ENCODE data around the gene ADAMTS12. TPM values are rescaled to one million over a fixed set of nuclear protein-coding genes. Genes with fewer than 3 reads are reported as not detected.

ADAMTS12 gene
- total RNA-seq, 3 donors from 2014 or later (not counting 1 experiment from before 2014, with no cell fraction given), result not detected

- TF ChIP-seq CTCF (IDR thresholded peaks at IDR 0.05), result no peak
- 80% methylated on average over 1 of the region's 1 CpG for WGBS (ENCODE audit: insufficient coverage)
- no peaks in the 10 kb centered on the region for H3K27me3 ChIP-seq (ENCODE audit: control insufficient read depth, insufficient read depth, low read length)
- no peak overlapping the region for H3K4me3 ChIP-seq (ENCODE audit: low read length)
- no peaks in the 10 kb centered on the region for H3K36me3 ChIP-seq (ENCODE audit: control insufficient read depth, insufficient read depth, low read length)
- H3K4me1 Mint-ChIP-seq, result no peaks in the 10 kb centered on the region
- no peak for ATAC-seq
- H3K4me3 Mint-ChIP-seq, result no peak overlapping the region
- H3K27ac ChIP-seq (ENCODE audit: low read length), result no peak overlapping the region
- DNase-seq, result no peak
- no peaks in the 10 kb centered on the region for H3K4me1 ChIP-seq (ENCODE audit: control insufficient read depth, insufficient read depth, low read length)
- H3K9me3 Mint-ChIP-seq, result peaks cover 3 to 7% of the 10 kb centered on the region in 2 donors
- no peak overlapping the region for H3K27ac Mint-ChIP-seq
- intact Hi-C loops (cut with micrococcal nuclease), result no loop called here
- peaks cover 0 to 6% of the 10 kb centered on the region in 2 donors for H3K27me3 Mint-ChIP-seq (ENCODE audit: low read depth in 2 of 2)
- H3K9me3 ChIP-seq (ENCODE audit: control insufficient read depth, insufficient read depth, low read length), result peaks cover 4% of the 10 kb centered on the region
- H3K36me3 Mint-ChIP-seq, result no peaks in the 10 kb centered on the region
Observed at GRCh38 chr5:33537240-33537639, 354.6 kb downstream of the ADAMTS12 start.

- Mint-ChIP-seq H3K9me3 (peaks cover 3 to 7% of the 10 kb centered on the region in 2 donors), H3K36me3 (no peaks in the 10 kb centered on the region), H3K27ac (no peak overlapping the region), H3K4me1 (no peaks in the 10 kb centered on the region), H3K4me3 (no peak overlapping the region), H3K27me3 (ENCODE audit: low read depth in 2 of 2) (peaks cover 0 to 6% of the 10 kb centered on the region in 2 donors)
- no peak for ATAC-seq
- intact Hi-C loops (cut with micrococcal nuclease), result no loop called here
- no peaks in the 10 kb centered on the region for H3K27me3 ChIP-seq (ENCODE audit: control insufficient read depth, insufficient read depth, low read length)
- H3K4me1 ChIP-seq (ENCODE audit: control insufficient read depth, insufficient read depth, low read length), result no peaks in the 10 kb centered on the region
- 83% methylated on average over 1 of the region's 1 CpG for WGBS (ENCODE audit: insufficient coverage)
- TF ChIP-seq CTCF (IDR thresholded peaks at IDR 0.05), result no peak
- H3K9me3 ChIP-seq (ENCODE audit: control insufficient read depth, insufficient read depth, low read length), result peaks cover 4% of the 10 kb centered on the region
- DNase-seq, result no peak
- no peaks in the 10 kb centered on the region for H3K36me3 ChIP-seq (ENCODE audit: control insufficient read depth, insufficient read depth, low read length)
- H3K4me3 ChIP-seq (ENCODE audit: low read length), result no peak overlapping the region
- H3K27ac ChIP-seq (ENCODE audit: low read length), result no peak overlapping the region
Observed at GRCh38 chr5:33536802-33537201, 355.0 kb downstream of the ADAMTS12 start.

GRCh38 chr5:33531824-33532223, 360.0 kb downstream of the ADAMTS12 start:
- Histone ChIP-seq H3K27me3 (ENCODE audit: control insufficient read depth, insufficient read depth, low read length) (no peaks in the 10 kb centered on the region), H3K4me3 (ENCODE audit: low read length) (no peak overlapping the region), H3K9me3 (ENCODE audit: control insufficient read depth, insufficient read depth, low read length) (no peaks in the 10 kb centered on the region), H3K27ac (ENCODE audit: low read length) (no peak overlapping the region), H3K36me3 (ENCODE audit: control insufficient read depth, insufficient read depth, low read length) (no peaks in the 10 kb centered on the region), H3K4me1 (ENCODE audit: control insufficient read depth, insufficient read depth, low read length) (no peaks in the 10 kb centered on the region)
- DNase-seq (no peak), ATAC-seq (no peak)
- Mint-ChIP-seq H3K36me3 (no peaks in the 10 kb centered on the region), H3K4me3 (no peak overlapping the region), H3K9me3 (peaks cover 3 to 4% of the 10 kb centered on the region in 2 donors), H3K4me1 (no peaks in the 10 kb centered on the region), H3K27ac (no peak overlapping the region), H3K27me3 (ENCODE audit: low read depth in 2 of 2) (peaks cover 0 to 4% of the 10 kb centered on the region in 2 donors)
- TF ChIP-seq CTCF (IDR thresholded peaks at IDR 0.05), result no peak
- intact Hi-C loops (cut with micrococcal nuclease), result no loop called here
- 85% methylated on average over 4 of the region's 4 CpGs for WGBS (ENCODE audit: insufficient coverage)

- no peak overlapping the region for H3K27ac Mint-ChIP-seq
- Histone ChIP-seq H3K4me3 (ENCODE audit: low read length) (no peak overlapping the region), H3K27ac (ENCODE audit: low read length) (no peak overlapping the region), H3K36me3 (ENCODE audit: control insufficient read depth, insufficient read depth, low read length) (no peaks in the 10 kb centered on the region), H3K9me3 (ENCODE audit: control insufficient read depth, insufficient read depth, low read length) (no peaks in the 10 kb centered on the region), H3K4me1 (ENCODE audit: control insufficient read depth, insufficient read depth, low read length) (no peaks in the 10 kb centered on the region), H3K27me3 (ENCODE audit: control insufficient read depth, insufficient read depth, low read length) (no peaks in the 10 kb centered on the region)
- peaks cover 3 to 4% of the 10 kb centered on the region in 2 donors for H3K9me3 Mint-ChIP-seq
- no peak for ATAC-seq
- no peaks in the 10 kb centered on the region for H3K4me1 Mint-ChIP-seq
- H3K27me3 Mint-ChIP-seq (ENCODE audit: low read depth in 2 of 2), result peaks cover 0 to 4% of the 10 kb centered on the region in 2 donors
- no peak overlapping the region for H3K4me3 Mint-ChIP-seq
- 86% methylated on average over 3 of the region's 3 CpGs for WGBS (ENCODE audit: insufficient coverage)
- intact Hi-C loops (cut with micrococcal nuclease), result no loop called here
- no peak for DNase-seq
- no peak for TF ChIP-seq CTCF (IDR thresholded peaks at IDR 0.05)
- H3K36me3 Mint-ChIP-seq, result no peaks in the 10 kb centered on the region
Observed at GRCh38 chr5:33531037-33531298, 360.8 kb downstream of the ADAMTS12 start.
